CD4-positive, alpha-beta T cell (primary cell): ENCODE measurements around the gene VASH2. TPM values are rescaled to one million over a fixed set of nuclear protein-coding genes. Genes with fewer than 3 reads are reported as not detected.
"Not testable (repeated sequence)": the region's sequence is repeated elsewhere in the genome, so short reads cannot be mapped to it uniquely, and the experiment has no call there.

Experiments used
- ATAC-seq: fragments of 200-7000 bp; cut with Tn5 transposase; one replicate; pipeline ENCODE4 v1.10.0; 2022; ENCODE audit warnings: mild to moderate bottlenecking; ENCODE audit not compliant: poor library complexity
- CTCF ChIA-PET: fragments of 350-600 bp; sonication (Branson Sonifier 250); formaldehyde crosslinking; loops from one replicate; lab custom pipeline; 2021; ENCODE audit warnings: antibody characterized with exemption, inconsistent platforms; lab: Charles Lee
- POLR2A ChIA-PET: fragments of 350-600 bp; sonication (Branson Sonifier 250); formaldehyde crosslinking; loops from one replicate; lab custom pipeline; 2021; ENCODE audit warnings: antibody characterized with exemption, inconsistent platforms; lab: Charles Lee
- DNase-seq, 14 experiments: peaks; one replicate each; pipeline ENCODE4 v3.0.0-alpha.2; 2013 to 2020; ENCODE audit warnings: mixed read lengths in 2 of 14
- H3K27ac ChIP-seq, 2 donors: one replicate each; pipeline versions ENCODE4 v1.5.1 to v1.7.0; 2013; ENCODE audit warnings: low read length in 2 of 2, low read depth in 1 of 2, mild to moderate bottlenecking in 1 of 2
- H3K27me3 ChIP-seq, 2 experiments: 1 replicate in 1 of 2; 2 replicates in 1 of 2; pipeline versions ENCODE4 v1.6.1 to v1.7.0; 2013; ENCODE audit warnings: low read length in 2 of 2, control low read depth in 1 of 2, mild to moderate bottlenecking in 1 of 2, moderate library complexity in 1 of 2; ENCODE audit not compliant: insufficient read depth in 2 of 2, control insufficient read depth in 1 of 2
- H3K36me3 ChIP-seq: one replicate; pipeline ENCODE4 v1.6.1; 2013; ENCODE audit warnings: low read length, control low read depth; ENCODE audit not compliant: insufficient read depth
- H3K4me1 ChIP-seq: one replicate; pipeline ENCODE4 v1.6.1; 2013; ENCODE audit warnings: low read length, control low read depth; ENCODE audit not compliant: insufficient read depth
- H3K4me3 ChIP-seq: one replicate; pipeline ENCODE4 v1.5.1; 2013; ENCODE audit warnings: mild to moderate bottlenecking, low read length, moderate library complexity
- H3K9me3 ChIP-seq, 2 experiments: 1 replicate in 1 of 2; 2 replicates in 1 of 2; pipeline versions ENCODE4 v1.6.1 to v1.7.0; 2013; ENCODE audit warnings: low read length in 2 of 2, mild to moderate bottlenecking in 2 of 2, control low read depth in 1 of 2, moderate library complexity in 1 of 2; ENCODE audit not compliant: control insufficient read depth in 1 of 2, insufficient read depth in 1 of 2
- H3K27ac Mint-ChIP-seq: one replicate; pipeline ENCODE4 v1.8.0; 2020; ENCODE audit warnings: mixed read lengths
- H3K27me3 Mint-ChIP-seq: one replicate; pipeline ENCODE4 v1.8.0; 2021; ENCODE audit warnings: mixed read lengths
- H3K36me3 Mint-ChIP-seq: one replicate; pipeline ENCODE4 v1.8.0; 2021; ENCODE audit warnings: low read depth, mixed read lengths
- H3K4me1 Mint-ChIP-seq: one replicate; pipeline ENCODE4 v1.8.0; 2021; ENCODE audit warnings: low read depth, mixed read lengths
- H3K4me3 Mint-ChIP-seq: one replicate; pipeline ENCODE4 v1.8.0; 2020; ENCODE audit warnings: mild to moderate bottlenecking, mixed read lengths
- H3K9me3 Mint-ChIP-seq: one replicate; pipeline ENCODE4 v1.8.0; 2020; ENCODE audit warnings: mixed read lengths
- intact Hi-C, 2 experiments: fragments of 100-400 bp; cut with DNase I in 1 of 2; cut with micrococcal nuclease in 1 of 2; formaldehyde crosslinking; loops; one replicate each; pipeline versions ENCODE4 v1.15.1 to v1.9.0; 2023 to 2025; cut with DNase I, micrococcal nuclease
- total RNA-seq, 174 experiments: library from RNA in 2 of 174; stranded (reverse) in 2 of 174; gene quantifications; one replicate each; pipeline ENCODE4 v1.2.3 and lab custom pipeline; 2021 to 2026
- TF ChIP-seq, protein P1 (sequence below): fragments of 200-600 bp; IDR thresholded peaks from one replicate; pipeline ENCODE4 v1.8.0; 2022; ENCODE audit warnings: antibody characterized with exemption, mild to moderate bottlenecking

Gene VASH2
- total RNA-seq, 2 experiments from 2014 or later: 0.11 to 0.17 TPM

DNA sequence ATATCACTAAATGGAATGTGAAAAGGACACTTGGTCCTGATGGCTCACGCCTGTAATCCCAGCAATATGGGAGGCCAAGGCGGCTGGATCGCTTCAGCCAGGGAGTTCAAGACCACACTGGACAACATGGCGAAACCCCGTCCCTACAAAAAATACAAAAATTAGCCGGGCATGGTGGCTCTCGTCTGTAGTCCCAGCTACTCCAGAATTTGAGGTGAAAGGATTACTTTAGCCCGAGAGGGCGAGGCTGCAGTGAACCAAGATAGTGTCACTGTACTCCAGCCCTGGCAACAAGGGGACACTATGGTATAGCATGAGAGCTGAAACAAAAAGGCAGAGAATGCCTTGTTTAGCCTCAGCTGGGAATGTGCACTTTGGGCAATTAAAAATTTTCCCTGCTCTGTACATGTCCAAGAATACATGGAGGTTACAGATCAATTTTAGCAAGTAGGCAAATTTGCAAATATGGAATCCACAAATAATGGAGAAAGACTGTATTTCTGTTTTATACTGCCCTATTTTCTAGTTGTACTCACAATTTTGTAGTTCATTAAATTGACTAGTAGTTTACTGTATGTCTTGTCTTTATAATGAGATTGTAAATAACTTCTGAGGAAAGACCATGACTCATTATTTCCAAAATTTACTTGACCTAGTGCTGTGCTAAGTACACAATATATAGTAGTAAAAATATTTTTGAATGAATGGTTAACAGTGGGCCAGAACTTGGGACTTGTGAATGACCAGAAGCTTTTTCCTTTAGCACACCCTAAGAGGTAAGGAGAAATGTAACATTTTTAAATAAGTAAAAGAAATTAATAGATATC lies 67.3 kb downstream of the VASH2 start:
- no peaks in the 10 kb centered on the region for H3K27me3 ChIP-seq
- Mint-ChIP-seq H3K27me3 (peaks cover 5% of the 10 kb centered on the region), H3K36me3 (peaks cover 12% of the 10 kb centered on the region), H3K4me1 (peaks cover 27% of the 10 kb centered on the region), H3K4me3 (no peak overlapping the region), H3K27ac (no peak overlapping the region), H3K9me3 (no peaks in the 10 kb centered on the region)
- TF ChIP-seq, protein P1, sequence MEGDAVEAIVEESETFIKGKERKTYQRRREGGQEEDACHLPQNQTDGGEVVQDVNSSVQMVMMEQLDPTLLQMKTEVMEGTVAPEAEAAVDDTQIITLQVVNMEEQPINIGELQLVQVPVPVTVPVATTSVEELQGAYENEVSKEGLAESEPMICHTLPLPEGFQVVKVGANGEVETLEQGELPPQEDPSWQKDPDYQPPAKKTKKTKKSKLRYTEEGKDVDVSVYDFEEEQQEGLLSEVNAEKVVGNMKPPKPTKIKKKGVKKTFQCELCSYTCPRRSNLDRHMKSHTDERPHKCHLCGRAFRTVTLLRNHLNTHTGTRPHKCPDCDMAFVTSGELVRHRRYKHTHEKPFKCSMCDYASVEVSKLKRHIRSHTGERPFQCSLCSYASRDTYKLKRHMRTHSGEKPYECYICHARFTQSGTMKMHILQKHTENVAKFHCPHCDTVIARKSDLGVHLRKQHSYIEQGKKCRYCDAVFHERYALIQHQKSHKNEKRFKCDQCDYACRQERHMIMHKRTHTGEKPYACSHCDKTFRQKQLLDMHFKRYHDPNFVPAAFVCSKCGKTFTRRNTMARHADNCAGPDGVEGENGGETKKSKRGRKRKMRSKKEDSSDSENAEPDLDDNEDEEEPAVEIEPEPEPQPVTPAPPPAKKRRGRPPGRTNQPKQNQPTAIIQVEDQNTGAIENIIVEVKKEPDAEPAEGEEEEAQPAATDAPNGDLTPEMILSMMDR: no peak
- H3K4me3 ChIP-seq: no peak overlapping the region
- no peak overlapping the region for H3K27ac ChIP-seq
- ATAC-seq: no peak
- ChIA-PET POLR2A (no interaction called here), CTCF (no interaction called here)
- no peak for DNase-seq
- intact Hi-C loops: loop anchor here (1.0 to 10.0 kb wide), 8 partner anchors 32 to 1440 kb away; partner anchors contain the start of genes DTL (in 1 of the 2), INTS7 (in 1 of the 2), NEK2 (in 1 of the 2) and NSL1 (in 1 of the 2)
- H3K4me1 ChIP-seq: peaks cover 12% of the 10 kb centered on the region
- H3K9me3 ChIP-seq: no peaks in the 10 kb centered on the region
- peaks cover 6% of the 10 kb centered on the region for H3K36me3 ChIP-seq

DNA sequence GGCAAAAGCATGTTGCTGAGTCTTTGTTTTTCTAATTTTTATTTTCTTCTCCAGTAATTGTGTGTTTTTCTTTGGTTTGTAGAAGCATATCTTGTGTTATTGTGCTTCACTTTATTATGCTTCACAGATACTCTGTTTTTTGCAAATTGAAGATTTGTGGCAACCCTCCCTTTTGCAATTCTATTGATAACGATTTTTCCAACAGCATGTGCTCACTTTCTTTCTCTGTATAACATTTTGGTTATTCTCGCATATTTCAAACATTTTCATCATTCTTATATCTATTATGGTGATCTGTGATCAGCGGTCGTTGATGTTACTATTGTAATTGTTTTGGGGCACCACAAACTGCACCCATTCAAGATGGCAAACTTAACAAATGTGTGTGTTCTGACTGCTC lies 69.1 kb downstream of the VASH2 start:
- Histone ChIP-seq H3K27ac (no peak overlapping the region), H3K27me3 (peaks cover 0 to 8% of the 10 kb centered on the region in 2 experiments), H3K36me3 (no peaks in the 10 kb centered on the region), H3K9me3 (no peaks in the 10 kb centered on the region), H3K4me3 (no peak overlapping the region), H3K4me1 (peaks cover 12% of the 10 kb centered on the region)
- Mint-ChIP-seq H3K27ac (no peak overlapping the region), H3K4me3 (no peak overlapping the region), H3K36me3 (peaks cover 12% of the 10 kb centered on the region), H3K27me3 (peaks cover 18% of the 10 kb centered on the region), H3K9me3 (no peaks in the 10 kb centered on the region), H3K4me1 (peaks cover 12% of the 10 kb centered on the region)
- intact Hi-C loops: loop anchor here (5.0 to 10.0 kb wide), 6 partner anchors 225 to 1442 kb away; partner anchors contain the start of genes DTL (in 1 of the 2), INTS7 (in 1 of the 2), NEK2 (in 1 of the 2) and NSL1 (in 1 of the 2)
- DNase-seq (no peak), ATAC-seq (no peak)
- CTCF ChIA-PET: no interaction called here
- POLR2A ChIA-PET: no interaction called here
- TF ChIP-seq, protein P1: no peak

DNA sequence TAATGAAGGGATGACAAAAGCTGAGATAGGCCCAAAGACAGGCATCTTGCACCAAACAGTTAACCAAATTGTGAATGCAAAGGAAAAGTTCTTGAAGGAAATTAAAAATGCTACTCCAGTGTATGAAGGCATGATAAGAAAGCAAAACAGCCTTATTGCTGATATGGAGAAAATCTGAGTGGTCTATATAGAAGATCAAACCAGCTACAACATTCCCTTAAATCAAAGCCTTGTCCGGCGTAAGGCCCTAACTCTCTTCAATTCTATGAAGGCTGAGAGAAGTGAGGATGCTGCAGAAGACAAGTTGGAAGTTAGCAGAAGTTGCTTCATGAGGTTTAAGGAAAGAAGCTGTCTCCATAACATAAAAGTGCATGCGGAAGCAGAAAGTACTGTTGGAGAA lies 69.7 kb downstream of the VASH2 start:
- H3K4me1 ChIP-seq: peaks cover 6% of the 10 kb centered on the region
- no peak overlapping the region for H3K27ac ChIP-seq
- Mint-ChIP-seq H3K27me3 (peaks cover 20% of the 10 kb centered on the region), H3K4me3 (no peak overlapping the region), H3K4me1 (peaks cover 6% of the 10 kb centered on the region), H3K27ac (no peak overlapping the region), H3K9me3 (no peaks in the 10 kb centered on the region), H3K36me3 (peaks cover 7% of the 10 kb centered on the region)
- TF ChIP-seq, protein P1: no peak
- CTCF ChIA-PET: no interaction called here
- peaks cover 0 to under 1% of the 10 kb centered on the region in 2 experiments for H3K9me3 ChIP-seq
- POLR2A ChIA-PET: interaction anchor here (1.7 kb wide), 1 partner anchor 31 kb away, joined by 4 read pairs; the partner anchor contains the start of gene RPS6KC1
- intact Hi-C loops: no loop called here
- no peaks in the 10 kb centered on the region for H3K36me3 ChIP-seq
- H3K27me3 ChIP-seq: peaks cover 0 to 8% of the 10 kb centered on the region in 2 experiments
- H3K4me3 ChIP-seq: no peak overlapping the region
- DNase-seq: no peak
- no peak for ATAC-seq

DNA sequence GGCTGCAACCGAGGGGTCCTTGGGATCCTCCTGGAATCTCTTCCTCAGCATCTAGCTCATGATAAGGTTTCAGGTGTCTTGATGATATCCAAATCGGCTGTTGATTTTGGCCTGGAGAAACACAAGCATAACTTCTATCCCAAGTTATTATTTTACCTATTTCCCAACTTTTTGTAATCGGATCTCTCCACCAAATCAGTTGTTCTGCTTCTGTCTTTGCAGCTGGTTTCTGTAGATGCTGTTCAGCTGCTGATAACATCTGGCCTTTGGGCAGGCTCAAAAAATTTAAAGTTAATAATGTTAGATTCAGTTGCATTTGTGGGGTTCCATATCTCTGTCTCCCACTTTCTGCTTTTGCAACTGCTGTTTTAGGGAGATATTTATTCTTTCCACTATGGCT lies 76.7 kb downstream of the VASH2 start:
- H3K27ac Mint-ChIP-seq, POLR2A ChIA-PET, H3K36me3 ChIP-seq, H3K4me3 ChIP-seq, H3K9me3 Mint-ChIP-seq, H3K36me3 Mint-ChIP-seq, intact Hi-C loops, H3K27me3 ChIP-seq, DNase-seq, H3K4me3 Mint-ChIP-seq, H3K27ac ChIP-seq, ATAC-seq, H3K4me1 ChIP-seq, H3K9me3 ChIP-seq, CTCF ChIA-PET, H3K4me1 Mint-ChIP-seq: not testable (repeated sequence)
- H3K27me3 Mint-ChIP-seq: peaks cover 84% of the 10 kb centered on the region
